Gastroesophageal sphincter (tissue), 3 donors: ENCODE data around the gene PHLPP1.

ENCODE experiments used
- POLR2A ChIP-seq, 2 donors: fragments of 450-650 bp; IDR thresholded peaks; one replicate each; pipeline ENCODE4 v1.6.1; 2017; ENCODE audit warnings: antibody characterized with exemption in 2 of 2, mild to moderate bottlenecking in 2 of 2, moderate library complexity in 1 of 2
- TF ChIP-seq, protein P1 (sequence below), 4 experiments: fragments of 200-600 bp in 2 of 4; fragments of 450-650 bp in 2 of 4; sonication (generic) in 1 of 4; IDR thresholded peaks; one replicate each; pipeline ENCODE4 v1.5.1; 2017 to 2019; ENCODE audit warnings: antibody characterized with exemption in 4 of 4, mild to moderate bottlenecking in 2 of 4, moderate library complexity in 2 of 4

DNA sequence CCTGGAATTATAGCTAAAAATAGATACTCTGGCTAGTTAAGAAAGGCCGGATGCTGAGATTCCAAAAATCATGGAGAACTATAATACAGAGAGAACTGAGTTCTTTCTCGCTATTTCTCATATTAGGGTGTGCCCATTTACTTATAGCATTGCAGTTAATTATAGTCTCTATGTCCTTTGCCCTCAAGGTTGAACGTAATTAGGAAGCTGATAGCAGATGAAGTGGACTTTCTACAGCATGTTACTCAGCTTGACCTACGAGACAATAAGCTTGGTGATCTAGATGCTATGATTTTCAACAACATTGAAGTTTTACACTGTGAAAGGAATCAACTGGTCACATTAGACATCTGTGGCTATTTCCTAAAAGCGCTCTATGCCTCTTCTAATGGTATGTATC is 187.4 kb downstream of the PHLPP1 start:
- TF ChIP-seq, protein P1, sequence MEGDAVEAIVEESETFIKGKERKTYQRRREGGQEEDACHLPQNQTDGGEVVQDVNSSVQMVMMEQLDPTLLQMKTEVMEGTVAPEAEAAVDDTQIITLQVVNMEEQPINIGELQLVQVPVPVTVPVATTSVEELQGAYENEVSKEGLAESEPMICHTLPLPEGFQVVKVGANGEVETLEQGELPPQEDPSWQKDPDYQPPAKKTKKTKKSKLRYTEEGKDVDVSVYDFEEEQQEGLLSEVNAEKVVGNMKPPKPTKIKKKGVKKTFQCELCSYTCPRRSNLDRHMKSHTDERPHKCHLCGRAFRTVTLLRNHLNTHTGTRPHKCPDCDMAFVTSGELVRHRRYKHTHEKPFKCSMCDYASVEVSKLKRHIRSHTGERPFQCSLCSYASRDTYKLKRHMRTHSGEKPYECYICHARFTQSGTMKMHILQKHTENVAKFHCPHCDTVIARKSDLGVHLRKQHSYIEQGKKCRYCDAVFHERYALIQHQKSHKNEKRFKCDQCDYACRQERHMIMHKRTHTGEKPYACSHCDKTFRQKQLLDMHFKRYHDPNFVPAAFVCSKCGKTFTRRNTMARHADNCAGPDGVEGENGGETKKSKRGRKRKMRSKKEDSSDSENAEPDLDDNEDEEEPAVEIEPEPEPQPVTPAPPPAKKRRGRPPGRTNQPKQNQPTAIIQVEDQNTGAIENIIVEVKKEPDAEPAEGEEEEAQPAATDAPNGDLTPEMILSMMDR (IDR thresholded peaks at IDR 0.05), result no peak
- TF ChIP-seq POLR2A (IDR thresholded peaks at IDR 0.05), result no peak
